NB4 (cell line): Measurements from ENCODE around the gene CFAP65.

ENCODE experiments used
- POLR2A ChIP-seq: IDR thresholded peaks from 2 replicates; pipeline ENCODE4 v1.6.1; 2011; ENCODE audit warnings: mild to moderate bottlenecking; ENCODE audit not compliant: insufficient read length; ENCODE audit errors: extremely low read depth
- TF ChIP-seq, protein P1 (sequence below): IDR thresholded peaks from one replicate; pipeline ENCODE4 v1.5.1; 2012; ENCODE audit warnings: low read depth, low read length
- TF ChIP-seq, protein P2 (sequence below): IDR thresholded peaks from 2 replicates; pipeline ENCODE4 v1.6.1; 2011; ENCODE audit warnings: low read depth, low read length

DNA sequence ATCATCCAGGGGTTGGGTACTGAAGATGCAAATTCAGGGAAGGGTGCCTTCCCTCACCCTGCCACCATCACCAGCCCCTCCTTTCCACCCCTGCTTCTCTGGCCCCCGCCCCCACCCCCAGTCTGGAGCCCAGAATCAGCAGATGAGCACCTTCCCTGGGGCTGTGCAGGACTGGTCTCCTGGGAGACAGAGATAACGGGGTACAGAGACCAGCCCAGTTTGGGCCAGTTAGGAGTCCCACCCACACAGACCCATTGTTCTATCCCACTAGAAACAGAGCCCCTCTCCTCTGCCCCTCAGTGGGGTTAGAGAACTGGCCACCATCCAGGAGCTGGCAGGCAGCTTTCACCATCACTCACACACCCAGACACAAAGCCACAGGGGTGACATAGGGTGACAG, 43.6 kb downstream of the CFAP65 start:
- TF ChIP-seq POLR2A, result no peak
- TF ChIP-seq, protein P1, sequence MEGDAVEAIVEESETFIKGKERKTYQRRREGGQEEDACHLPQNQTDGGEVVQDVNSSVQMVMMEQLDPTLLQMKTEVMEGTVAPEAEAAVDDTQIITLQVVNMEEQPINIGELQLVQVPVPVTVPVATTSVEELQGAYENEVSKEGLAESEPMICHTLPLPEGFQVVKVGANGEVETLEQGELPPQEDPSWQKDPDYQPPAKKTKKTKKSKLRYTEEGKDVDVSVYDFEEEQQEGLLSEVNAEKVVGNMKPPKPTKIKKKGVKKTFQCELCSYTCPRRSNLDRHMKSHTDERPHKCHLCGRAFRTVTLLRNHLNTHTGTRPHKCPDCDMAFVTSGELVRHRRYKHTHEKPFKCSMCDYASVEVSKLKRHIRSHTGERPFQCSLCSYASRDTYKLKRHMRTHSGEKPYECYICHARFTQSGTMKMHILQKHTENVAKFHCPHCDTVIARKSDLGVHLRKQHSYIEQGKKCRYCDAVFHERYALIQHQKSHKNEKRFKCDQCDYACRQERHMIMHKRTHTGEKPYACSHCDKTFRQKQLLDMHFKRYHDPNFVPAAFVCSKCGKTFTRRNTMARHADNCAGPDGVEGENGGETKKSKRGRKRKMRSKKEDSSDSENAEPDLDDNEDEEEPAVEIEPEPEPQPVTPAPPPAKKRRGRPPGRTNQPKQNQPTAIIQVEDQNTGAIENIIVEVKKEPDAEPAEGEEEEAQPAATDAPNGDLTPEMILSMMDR, result no peak
- TF ChIP-seq, protein P2, sequence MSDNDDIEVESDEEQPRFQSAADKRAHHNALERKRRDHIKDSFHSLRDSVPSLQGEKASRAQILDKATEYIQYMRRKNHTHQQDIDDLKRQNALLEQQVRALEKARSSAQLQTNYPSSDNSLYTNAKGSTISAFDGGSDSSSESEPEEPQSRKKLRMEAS, result no peak
